GM21423 (cell line): ENCODE results near the gene CASQ1.

Experiments
- ATAC-seq: cut with Tn5 transposase; IDR thresholded peaks from one replicate; pipeline ENCODE4 v1.9.1; 2021; ENCODE audit warnings: mild to moderate bottlenecking, moderate library complexity; ENCODE audit not compliant: unreplicated experiment

CASQ1 gene

DNA sequence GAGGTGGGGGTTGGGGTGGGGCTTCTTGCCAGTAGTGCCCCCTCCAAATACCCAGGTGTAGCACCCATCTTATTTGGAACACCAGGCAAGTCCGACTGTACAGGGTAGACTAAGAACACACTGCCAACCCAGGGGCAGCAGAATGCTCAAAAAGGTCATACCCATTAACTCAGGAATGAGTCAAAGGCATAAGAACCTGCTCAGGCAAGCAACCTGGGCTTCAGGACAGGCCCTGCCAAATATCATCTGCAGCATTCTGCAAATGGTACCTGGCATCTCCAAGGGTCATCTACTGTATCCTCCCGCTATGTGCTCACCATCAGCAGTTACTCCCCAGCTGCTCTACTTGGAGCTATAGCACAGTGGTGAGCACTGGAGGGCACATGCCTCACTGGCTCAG lies 34.2 kb downstream of the CASQ1 start:
- ATAC-seq = no peak

DNA sequence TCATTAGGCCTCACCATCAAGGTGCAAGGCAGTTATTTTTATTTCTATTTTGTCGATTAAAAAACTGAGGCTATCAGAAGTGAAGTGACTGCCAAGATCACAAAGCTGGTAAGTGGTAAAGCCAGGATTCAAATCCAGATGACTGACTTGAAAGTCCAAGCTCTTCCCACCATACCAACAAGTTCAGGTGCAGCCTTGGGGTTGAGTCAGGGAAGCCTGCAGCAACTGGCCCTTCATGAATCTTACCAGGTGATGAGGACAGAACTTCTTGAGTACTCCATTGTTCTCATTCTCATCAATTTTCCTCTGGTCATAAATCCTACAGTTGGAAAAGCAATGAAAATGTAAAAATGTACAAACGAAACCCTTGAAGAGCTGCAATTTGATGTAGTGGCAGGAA lies 35.0 kb downstream of the CASQ1 start:
- no peak for ATAC-seq

DNA sequence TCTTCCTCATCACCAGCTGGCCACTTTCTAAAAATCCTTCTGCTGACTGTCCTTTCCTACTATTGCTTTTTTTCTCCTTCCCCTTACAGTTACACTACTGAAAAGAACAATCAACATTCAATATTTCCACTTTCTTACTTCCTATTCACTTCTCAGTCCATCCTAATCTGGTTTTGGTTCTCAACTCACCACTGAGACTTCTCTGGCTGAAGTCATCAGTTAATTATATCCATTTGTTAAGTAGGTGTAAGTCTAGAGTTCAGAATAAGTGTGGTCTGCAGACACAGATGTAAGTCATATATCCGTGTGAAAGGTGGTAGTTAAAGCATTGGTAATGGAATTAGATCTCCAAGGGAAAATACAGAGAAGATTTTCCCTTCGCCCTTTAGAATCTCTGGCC lies 36.2 kb downstream of the CASQ1 start:
- ATAC-seq = no peak

DNA sequence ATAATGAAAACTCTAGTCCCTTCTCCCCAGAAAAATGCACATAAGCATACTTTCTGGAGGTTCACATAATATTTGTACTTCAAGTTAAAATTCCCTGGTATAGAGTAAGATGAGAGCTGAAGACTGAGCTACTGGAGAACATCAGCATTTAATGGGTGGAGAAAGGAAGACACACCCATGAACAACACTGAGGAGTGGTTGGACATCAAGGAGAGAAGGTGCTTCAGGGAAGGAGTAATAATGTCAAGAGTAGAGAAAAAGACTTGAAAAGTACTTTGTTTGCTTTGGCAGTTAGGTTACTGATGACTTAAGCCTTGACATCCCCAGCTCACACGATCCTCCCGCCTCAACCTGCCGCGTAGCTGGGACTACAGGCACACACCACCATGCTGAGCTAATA lies 36.7 kb downstream of the CASQ1 start:
- no peak for ATAC-seq

DNA sequence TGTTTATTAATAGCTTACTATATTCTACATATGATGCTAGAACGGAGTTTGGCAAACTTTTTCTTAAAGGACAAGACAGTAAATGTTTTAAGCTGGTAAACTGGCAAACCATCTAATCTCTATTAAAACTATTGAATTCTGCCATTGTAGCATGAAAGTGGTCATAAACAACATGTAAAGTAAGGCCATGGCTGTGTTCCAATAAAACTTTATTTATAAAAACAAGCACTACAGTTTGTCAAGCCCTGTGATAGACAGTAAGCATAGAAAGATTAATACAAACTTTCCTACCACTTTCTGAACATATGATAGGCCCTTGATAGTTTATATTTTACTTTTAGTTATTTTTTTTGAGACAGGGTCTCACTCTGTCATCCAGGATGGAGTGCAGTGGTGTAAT lies 37.2 kb downstream of the CASQ1 start:
- no peak for ATAC-seq

DNA sequence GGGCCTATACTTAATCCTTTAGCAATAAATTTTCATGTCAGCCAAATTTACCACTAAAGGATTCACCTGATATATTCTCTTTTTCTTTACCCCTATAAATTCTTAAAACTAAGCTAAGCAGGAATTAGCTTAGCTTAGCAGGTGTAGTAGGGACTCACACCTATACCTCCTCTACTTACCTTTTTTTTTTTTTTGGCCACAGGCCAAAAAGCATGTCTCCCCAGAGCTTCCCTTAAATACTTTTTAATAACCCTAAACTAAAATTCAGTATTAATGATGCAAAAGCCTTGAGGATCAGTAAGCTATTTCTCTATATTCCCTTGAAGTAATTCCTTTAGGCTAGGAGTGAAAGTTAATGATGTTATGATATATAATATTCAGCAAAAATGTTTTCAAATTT lies 38.1 kb downstream of the CASQ1 start:
- no peak for ATAC-seq

DNA sequence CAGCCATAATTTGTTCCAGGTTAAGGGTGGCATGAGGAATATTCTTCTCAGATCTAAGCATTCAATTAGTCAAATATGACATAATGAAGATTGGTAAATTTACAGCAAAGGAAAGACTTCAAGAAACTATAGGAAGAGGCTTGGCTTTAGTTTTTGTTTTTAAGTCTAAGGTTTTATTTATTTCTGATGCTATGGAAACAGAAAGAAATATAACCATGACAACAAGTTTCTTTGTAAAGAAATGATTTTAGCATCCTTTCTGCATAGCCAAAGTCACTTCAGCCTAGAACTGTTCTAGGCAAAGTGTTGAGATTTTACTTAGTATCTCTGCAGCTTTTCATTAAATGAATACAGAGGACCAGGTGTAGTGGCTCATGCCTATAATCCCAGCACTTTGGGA lies 42.5 kb downstream of the CASQ1 start:
- ATAC-seq = no peak

DNA sequence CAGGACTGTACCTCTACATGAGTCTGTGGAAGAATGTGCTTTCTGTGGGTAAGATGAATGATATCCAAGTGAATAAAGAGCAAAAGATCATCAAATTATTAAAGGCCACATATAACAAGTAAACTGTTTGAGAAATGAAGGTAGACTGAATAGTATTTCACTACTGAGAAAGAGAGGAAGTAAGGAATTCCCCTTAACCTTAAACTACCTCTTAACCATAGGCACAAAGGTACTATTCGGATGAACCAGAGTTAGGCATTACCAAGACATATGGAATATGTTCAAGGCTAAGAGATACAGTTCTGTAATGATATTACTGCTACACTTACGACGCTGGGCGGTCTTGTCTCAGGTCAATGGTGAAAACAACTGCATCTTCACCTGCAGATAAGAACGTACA lies 46.4 kb downstream of the CASQ1 start:
- ATAC-seq = no peak

DNA sequence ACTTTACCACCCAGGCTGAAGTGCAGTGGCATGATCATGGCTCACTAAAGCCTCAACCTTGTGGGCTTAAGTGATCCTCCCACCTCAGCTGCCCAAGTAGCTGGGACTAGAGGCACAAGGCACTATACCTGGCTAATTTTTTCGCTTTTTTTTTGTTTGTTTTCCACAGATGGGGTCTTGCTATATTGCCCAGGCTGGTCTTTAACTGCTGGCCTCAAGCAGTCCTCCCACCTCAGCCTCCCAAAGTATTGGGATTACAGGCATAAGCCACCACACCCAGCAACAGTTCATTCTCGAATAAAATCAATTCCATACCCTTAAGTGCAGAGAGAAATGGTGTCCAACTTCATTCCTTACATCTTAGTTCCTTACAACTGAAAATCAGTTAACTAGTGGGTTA lies 47.2 kb downstream of the CASQ1 start:
- ATAC-seq = no peak

DNA sequence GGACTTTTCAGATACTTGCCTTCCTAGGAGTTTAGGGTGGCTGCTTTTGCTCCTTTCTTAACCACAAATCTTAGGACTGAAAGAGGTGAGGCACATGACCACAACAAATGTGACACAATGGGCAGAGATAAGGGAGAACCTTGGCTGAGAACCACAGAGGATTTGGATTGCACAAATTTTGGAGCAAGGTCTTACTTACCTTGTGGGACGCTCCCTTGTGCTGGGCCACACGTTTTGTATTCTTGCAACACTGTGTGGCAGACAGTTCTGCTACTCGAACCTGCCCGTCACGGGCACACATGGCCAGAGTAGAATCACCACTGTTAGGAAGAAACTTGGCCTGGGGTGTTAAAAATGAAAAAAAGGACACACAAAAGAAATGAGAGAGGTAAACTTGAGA lies 48.0 kb downstream of the CASQ1 start:
- ATAC-seq = no peak

DNA sequence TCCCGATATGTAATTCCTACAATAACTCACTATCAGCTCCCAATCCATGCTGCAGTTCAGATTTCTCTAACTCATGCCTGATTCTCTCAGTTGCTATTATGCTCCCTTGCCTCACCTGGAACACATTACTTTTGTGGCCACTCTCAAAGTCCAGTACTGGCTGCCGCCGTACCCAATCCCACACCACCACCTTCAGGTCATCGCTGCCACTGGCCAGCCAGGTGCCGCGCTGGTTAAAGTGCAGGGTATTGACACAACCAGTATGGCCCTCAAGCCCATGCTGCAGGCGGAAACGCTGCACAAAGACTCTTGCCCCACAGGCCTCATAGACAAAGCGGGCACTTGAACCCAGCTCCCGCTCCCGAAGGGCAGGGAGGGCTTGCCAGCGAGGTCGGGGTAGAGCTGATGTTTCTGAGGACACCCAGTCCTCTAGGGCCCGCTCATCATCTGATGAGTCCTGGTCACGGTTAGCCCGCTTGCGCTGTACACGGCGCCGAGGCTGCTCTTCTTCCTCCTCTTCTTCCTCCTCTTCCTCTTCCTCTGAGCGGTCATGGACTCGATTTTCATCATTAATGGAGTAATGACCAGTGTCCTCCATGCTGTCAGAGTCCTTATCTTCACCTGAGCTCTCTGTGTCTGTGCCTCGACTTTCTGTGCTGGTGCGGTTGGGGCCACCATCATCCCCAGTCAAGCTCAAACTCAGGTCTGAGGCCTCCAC lies 49.4 kb downstream of the CASQ1 start:
- no peak for ATAC-seq

DNA sequence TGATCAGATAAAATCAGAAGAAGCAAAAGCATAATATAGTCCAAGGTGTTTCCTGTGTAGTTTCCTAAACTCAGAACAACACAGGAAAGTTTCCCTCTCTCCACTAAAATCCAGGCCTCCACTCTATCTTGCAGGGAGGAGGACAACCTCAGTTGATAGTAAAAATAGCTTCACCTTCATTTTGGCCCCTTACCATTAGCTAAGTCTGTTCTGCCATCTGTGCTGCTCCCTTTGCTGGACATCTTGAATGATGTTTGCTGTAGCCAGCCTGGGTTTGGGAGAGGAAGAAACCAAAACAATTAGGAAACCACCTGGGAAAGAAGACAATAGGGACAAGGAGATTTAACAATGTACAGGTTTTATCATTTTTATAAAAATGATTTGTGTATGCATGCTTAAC lies 53.4 kb downstream of the CASQ1 start:
- no peak for ATAC-seq

DNA sequence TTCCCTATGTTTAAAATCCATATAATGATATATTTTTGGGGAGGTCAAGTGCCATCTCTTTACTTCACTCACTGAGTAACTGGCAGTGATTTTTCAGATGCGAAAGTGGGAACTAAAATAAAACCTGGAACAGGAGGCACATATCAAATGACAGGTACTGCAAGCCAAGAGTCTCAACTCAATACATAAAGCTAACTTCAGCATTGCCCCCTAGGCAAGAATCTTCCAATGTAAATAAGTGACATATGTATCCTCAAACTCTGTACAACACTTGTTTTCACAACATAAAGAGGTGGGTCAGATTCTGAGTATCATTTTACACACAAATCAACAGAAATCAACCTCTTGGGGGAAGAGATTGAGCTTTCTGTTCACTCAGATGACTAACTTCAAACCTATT lies 53.8 kb downstream of the CASQ1 start:
- no peak for ATAC-seq

DNA sequence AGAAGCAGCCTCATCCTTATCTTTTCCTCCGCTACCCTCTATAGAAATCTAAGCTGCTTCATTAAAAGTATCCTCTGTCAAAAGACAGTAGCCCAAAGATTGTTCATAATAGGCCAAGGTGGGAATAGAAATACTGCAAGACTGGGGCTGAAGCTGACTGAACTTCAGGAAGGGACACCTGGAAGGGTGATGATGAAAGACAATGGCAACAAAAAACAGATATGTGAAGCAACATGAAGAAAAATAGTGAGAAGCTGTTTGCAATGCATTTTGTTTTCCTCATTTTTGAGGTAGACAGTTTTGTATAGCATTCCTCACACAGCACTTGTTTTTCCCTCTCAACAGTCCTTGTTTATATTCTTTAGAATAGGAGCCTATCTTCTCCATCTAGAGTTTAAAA lies 55.1 kb downstream of the CASQ1 start:
- no peak for ATAC-seq

DNA sequence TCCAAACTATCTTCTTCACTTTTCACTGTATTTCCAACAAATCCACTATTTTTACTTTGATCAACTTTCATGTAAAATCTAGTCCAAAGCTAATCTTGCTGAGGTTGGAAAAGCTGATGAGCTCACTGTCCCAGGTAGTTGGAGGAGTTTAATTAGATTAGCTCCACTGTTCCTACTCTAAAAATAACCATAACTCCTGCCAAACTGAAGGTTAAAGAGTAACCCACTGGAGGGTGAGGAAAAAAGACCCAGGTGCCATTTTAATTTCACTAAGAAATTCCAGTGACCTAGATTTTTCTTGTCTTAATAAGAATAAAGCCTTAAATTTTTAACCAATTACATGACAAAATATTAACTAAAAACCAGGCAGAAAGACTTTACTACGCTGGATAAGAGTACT lies 56.7 kb downstream of the CASQ1 start:
- ATAC-seq = no peak

DNA sequence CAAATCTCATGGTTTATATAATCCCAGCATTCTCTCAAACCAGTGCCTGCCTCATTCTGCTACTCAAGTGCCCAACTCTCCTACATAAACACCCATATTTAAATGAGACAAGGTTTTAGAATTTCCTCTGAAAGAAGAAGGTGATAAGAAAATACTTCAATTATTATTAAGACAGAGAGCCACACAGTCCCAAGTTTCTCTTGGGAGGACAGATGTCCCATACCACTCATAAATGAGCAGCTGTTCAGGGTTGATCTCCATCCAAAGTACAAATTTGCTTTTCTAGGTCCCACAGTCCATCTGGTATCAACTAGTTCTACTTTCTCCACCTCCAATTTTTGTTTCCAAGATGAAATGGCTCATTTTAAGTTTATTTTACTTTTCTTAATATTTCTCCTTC lies 60.6 kb downstream of the CASQ1 start:
- no peak for ATAC-seq
